ENCODE data around the gene ENG.

The ENG gene

GRCh38 chr9:127857278-127857677 lies 2.8 kb upstream of the ENG start:
- FAIRE-seq = no peak
- no peak for TF ChIP-seq POLR2A (IDR thresholded peaks at IDR 0.05; ENCODE audit: low read depth, low read length)
- no peak for DNase-seq (ENCODE audit: insufficient read length)

DNA sequence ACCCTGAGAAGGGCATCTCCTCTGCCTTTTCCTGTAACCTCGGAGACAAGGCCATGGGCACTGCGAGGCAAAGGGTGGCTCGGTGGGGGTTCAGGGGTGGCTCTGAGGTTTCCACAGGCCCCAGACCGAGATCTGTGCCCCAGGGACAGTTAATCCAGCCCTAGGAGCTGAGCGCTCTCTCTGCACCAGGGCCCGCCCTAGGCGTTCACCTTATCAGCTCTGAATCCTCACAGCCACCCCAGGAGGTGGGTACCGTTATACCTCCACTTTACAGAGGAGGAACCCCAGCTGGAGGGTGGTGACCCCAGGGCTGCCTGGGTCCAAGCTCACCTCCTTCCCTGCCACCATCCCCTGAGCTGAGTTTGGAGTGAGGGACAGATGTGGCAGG lies 2.3 kb upstream of the ENG start:
- DNase-seq (ENCODE audit: insufficient read length) (no peak), FAIRE-seq (no peak)
- no peak for TF ChIP-seq TAF1 (IDR thresholded peaks at IDR 0.05; ENCODE audit: borderline replicate concordance, low read depth, low read length)
- no peak for TF ChIP-seq POLR2A (IDR thresholded peaks at IDR 0.05; ENCODE audit: low read depth, low read length)
- TF ChIP-seq POLR2AphosphoS5 (IDR thresholded peaks at IDR 0.05; ENCODE audit: low read depth, low read length) = no peak

- DNase-seq (ENCODE audit: insufficient read length) (no peak), FAIRE-seq (no peak)
- TF ChIP-seq POLR2A (IDR thresholded peaks at IDR 0.05; ENCODE audit: low read depth, low read length) = no peak
- no peak for TF ChIP-seq POLR2AphosphoS5 (IDR thresholded peaks at IDR 0.05; ENCODE audit: low read depth, low read length)
- no peak for TF ChIP-seq TAF1 (IDR thresholded peaks at IDR 0.05; ENCODE audit: borderline replicate concordance, low read depth, low read length)
These were observed 1.8 kb upstream of the ENG start for GRCh38 chr9:127856094-127856728.

- TF ChIP-seq POLR2AphosphoS5 (IDR thresholded peaks at IDR 0.05; ENCODE audit: low read depth, low read length) (no peak), POLR2A (IDR thresholded peaks at IDR 0.05; ENCODE audit: low read depth, low read length) (no peak), TAF1 (IDR thresholded peaks at IDR 0.05; ENCODE audit: borderline replicate concordance, low read depth, low read length) (no peak)
- no peak for FAIRE-seq
These were observed 1.1 kb upstream of the ENG start for GRCh38 chr9:127855522-127855921.

DNA sequence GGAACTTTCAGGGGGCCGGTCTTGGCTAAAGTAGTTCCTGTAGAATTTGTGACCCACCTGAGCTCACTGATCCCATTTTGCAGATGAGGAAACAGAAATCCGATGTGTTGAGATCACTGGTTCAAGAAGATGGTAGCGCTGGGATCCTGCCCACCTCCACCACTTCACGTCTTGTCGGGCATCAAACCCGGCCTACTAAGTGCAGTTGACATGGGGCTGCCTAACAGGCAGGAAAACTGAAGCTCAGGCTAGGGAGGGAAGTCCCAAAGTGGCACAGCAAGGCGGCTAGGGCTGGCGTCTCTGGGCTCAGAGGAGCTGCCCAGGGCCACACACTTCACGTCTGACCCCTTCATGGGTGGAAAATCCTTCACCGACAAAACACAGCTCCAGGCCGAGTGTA lies 502 bp upstream of the ENG start:
- no peak for TF ChIP-seq POLR2AphosphoS5 (IDR thresholded peaks at IDR 0.05; ENCODE audit: low read depth, low read length)
- TF ChIP-seq POLR2A (IDR thresholded peaks at IDR 0.05; ENCODE audit: low read depth, low read length) = no peak
- no peak for TF ChIP-seq TAF1 (IDR thresholded peaks at IDR 0.05; ENCODE audit: borderline replicate concordance, low read depth, low read length)
- no peak for DNase-seq (ENCODE audit: insufficient read length)
- FAIRE-seq = no peak

More at GRCh38 chr9:127855522-127855921, 1.1 kb upstream of the ENG start:
- no peak for DNase-seq (ENCODE audit: insufficient read length)

GRCh38 chr9:127853312-127854183 lies 910 bp downstream of the ENG start:
- no peak for DNase-seq (ENCODE audit: insufficient read length)
- no peak for FAIRE-seq
- TF ChIP-seq POLR2AphosphoS5 (IDR thresholded peaks at IDR 0.05; ENCODE audit: low read depth, low read length) (no peak), POLR2A (IDR thresholded peaks at IDR 0.05; ENCODE audit: low read depth, low read length) (no peak), TAF1 (IDR thresholded peaks at IDR 0.05; ENCODE audit: borderline replicate concordance, low read depth, low read length) (no peak)

- TF ChIP-seq TAF1 (IDR thresholded peaks at IDR 0.05; ENCODE audit: borderline replicate concordance, low read depth, low read length) = no peak
- no peak for FAIRE-seq
- DNase-seq (ENCODE audit: insufficient read length) = no peak
These were observed 1.6 kb downstream of the ENG start for GRCh38 chr9:127852829-127853228.

- FAIRE-seq (no peak), DNase-seq (ENCODE audit: insufficient read length) (no peak)
- no peak for TF ChIP-seq TAF1 (IDR thresholded peaks at IDR 0.05; ENCODE audit: borderline replicate concordance, low read depth, low read length)
These were observed 4.1 kb downstream of the ENG start for GRCh38 chr9:127850286-127850830.

DNA sequence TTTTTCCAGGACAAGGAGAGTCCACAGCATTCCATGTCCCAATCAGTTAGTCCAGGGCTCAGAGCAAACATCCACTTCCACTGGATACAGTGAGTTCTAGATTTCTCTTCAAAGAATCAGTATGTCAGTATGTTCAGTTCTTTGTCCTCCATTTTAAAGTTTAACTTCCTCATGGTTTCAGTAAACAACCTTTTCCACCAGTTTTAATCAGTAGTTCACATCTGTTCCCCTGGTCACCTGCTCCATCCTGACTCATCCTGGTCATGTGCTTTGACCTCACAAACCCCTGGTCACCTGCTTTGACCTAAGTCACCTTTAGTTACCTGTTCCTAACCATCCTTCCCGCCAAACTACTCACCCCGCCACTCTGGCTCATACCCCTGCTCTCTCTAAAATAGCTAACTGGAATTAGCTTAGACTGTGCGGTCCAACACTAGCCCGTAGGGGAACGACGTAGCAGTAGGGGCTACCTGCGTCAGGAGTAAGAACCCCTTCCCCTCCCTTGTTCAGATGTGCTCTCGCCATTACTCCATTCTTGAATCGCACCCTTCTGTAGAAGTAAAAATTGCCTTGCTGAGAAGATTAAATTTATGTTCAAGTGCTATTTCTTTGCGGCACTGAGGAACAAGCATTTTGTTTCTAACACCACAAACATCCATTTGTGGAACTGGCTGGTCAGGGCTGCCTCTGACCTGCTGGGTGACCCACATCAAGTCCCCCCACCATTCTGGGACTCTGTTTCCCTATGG lies 5.5 kb downstream of the ENG start:
- no peak for DNase-seq (ENCODE audit: insufficient read length)
- no peak for FAIRE-seq
- TF ChIP-seq POLR2A (IDR thresholded peaks at IDR 0.05; ENCODE audit: low read depth, low read length) = no peak
- TF ChIP-seq TAF1 (IDR thresholded peaks at IDR 0.05; ENCODE audit: borderline replicate concordance, low read depth, low read length) = no peak
- no peak for TF ChIP-seq POLR2AphosphoS5 (IDR thresholded peaks at IDR 0.05; ENCODE audit: low read depth, low read length)

- FAIRE-seq = no peak
- no peak for TF ChIP-seq POLR2A (IDR thresholded peaks at IDR 0.05; ENCODE audit: low read depth, low read length)
- TF ChIP-seq POLR2AphosphoS5 (IDR thresholded peaks at IDR 0.05; ENCODE audit: low read depth, low read length) = no peak
- TF ChIP-seq TAF1 (IDR thresholded peaks at IDR 0.05; ENCODE audit: borderline replicate concordance, low read depth, low read length) = no peak
These were observed 6.4 kb downstream of the ENG start for GRCh38 chr9:127847833-127848755.

GRCh38 chr9:127847178-127847510 lies 7.3 kb downstream of the ENG start:
- DNase-seq (ENCODE audit: insufficient read length) (no peak), FAIRE-seq (no peak)

More at GRCh38 chr9:127847833-127848755, 6.4 kb downstream of the ENG start:
- no peak for DNase-seq (ENCODE audit: insufficient read length)

More at GRCh38 chr9:127847178-127847510, 7.3 kb downstream of the ENG start:
- no peak for TF ChIP-seq TAF1 (IDR thresholded peaks at IDR 0.05; ENCODE audit: borderline replicate concordance, low read depth, low read length)
- TF ChIP-seq POLR2A (IDR thresholded peaks at IDR 0.05; ENCODE audit: low read depth, low read length) = no peak
- no peak for TF ChIP-seq POLR2AphosphoS5 (IDR thresholded peaks at IDR 0.05; ENCODE audit: low read depth, low read length)
